NCI-H2227 (cell line): ENCODE data around the gene FGD3.
"Not testable (repeated sequence)": the region's sequence is repeated elsewhere in the genome, so short reads cannot be mapped to it uniquely, and the experiment has no call there.

Source experiments
- DNase-seq: peaks from one replicate; lab custom pipeline; 2025; ENCODE audit not compliant: unreplicated experiment; lab: John Stamatoyannopoulos, UW

The FGD3 gene

DNA sequence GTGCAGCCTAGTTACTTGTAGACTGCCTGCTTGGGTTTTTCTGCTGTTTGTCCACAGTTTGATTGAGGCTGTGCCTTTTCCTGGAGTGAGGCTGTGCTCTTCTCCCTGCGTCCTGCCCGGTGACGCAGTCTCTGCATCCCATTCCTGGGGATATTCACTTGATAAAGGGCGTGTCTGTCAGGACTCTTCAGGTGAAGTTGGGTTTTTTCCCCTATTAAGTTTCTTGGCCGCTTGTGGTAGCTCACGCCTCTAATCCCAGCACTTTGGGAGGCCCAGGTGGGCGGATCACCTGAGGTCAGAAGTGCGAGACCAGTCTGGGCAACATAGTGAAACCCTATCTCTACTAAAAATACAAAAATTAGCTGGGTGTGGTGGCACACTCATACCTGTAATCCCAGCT is 61.1 kb downstream of the FGD3 start:
- no peak for DNase-seq

DNA sequence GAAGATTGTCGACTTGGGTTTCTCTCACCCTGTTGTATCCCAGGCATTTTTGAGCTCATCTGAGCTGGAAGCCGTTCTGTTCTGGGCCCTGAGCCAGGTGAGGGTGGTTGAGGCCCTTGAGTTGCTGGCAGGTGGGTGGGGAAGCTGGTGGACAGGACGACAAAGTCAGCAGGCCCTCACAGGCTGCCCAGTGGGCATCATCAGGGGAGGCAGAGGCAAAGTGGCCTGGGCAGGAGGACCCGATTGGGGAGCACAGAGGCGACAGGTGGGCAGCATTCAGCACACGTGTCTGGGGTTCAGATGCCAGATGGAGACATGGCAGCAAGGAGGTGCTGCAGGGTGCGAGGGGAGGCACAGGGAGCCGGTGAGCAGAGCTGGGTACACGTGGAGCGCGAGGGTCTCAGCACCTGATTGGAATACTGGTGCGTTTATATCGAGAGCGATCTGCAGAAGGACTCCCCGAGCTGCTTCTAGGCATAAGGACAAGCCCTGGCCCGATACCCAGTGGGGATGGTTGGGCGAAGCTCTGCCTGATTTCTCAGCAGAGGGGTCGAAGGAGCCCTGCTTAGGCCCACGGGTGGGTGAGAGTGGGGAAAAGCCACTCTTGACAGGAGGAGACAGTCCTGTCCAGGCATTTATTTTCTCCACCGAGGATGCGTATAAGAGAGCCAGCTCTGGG is 62.2 kb downstream of the FGD3 start:
- DNase-seq: no peak

- no peak for DNase-seq
These were observed 62.7 kb downstream of the FGD3 start for GRCh38 chr9:93010056-93010455.

DNA sequence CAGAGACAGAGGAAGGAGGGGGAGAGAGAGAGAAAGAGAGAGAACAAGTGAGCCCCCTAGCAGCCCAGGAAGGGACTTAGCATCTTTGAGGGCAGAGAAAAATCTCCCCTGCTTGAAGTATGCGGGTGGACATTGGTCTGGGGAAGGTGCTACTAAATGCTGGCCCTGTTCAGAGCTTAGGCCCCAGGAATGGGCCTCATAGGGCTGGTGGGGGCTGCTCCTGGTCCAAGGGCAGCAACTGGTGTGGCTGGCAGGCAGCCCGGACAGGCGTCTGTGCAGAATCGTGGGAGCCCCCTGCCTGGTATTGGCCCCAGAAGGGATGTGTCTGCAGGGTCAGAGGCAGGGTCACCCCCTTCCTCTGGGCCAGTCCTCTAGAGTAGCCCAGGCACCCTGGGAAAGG is 63.4 kb downstream of the FGD3 start:
- DNase-seq: no peak

DNA sequence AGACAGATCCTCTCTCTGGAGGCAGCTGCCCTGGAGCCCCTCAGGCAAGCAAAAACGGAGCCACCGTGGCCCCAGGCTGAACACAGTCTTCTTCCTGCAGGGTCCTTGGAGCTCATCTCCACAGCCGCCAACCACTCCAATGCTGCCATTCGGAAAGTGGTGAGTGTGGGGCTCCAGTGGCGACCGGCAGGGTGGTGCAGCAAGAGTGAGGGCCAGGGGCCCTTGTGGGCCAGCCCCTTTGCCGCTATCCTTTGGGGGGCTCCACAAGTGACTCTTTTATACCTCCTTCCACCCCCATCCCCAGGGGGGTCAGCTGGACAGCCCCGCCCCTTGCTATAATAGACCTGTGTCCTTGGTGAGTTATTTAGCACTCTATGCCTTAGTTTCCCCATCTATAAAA is 63.8 kb downstream of the FGD3 start:
- DNase-seq: no peak

GRCh38 chr9:93012963-93013855 is 65.9 kb downstream of the FGD3 start:
- no peak for DNase-seq

- no peak for DNase-seq
These were observed 66.7 kb downstream of the FGD3 start for GRCh38 chr9:93013856-93014582.

DNA sequence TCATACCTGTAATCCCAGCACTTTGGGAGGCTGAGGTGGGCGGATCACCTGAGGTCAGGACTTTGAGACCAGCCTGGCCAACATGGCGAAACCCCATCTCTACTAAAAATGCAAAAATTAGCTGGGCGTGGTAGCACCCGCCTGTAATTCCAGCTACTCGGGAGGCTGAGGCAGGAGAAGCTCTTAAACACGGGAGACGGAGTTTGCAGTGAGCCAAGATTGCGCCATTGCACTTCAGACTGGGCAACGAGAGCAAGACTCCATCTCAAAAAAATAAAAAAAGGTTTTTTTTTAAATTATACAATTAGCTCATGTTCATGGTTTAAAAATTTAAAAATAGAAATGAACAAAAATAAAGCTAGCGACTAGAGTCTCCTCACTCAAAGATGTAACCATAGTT is 67.9 kb downstream of the FGD3 start:
- not testable (repeated sequence) for DNase-seq

DNA sequence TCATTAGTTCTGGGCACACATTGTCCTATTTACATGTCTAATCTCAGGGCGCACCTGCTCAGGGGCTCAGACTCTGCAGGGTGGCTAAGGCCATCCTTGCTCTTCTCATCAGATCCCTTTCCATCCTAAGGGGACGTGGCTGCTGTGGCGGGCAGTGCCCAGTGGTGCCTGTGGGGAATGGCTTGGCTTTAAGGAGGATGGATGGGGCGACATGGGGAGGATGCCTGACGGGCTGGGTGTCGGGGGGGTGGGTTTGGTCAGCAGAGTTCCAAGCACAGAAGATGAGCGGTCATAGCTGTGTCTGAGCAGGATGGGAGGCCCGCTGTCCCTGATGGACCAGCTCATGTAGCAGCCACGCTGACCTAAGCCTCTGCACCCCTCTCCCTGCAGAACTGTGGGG is 70.3 kb downstream of the FGD3 start:
- no peak for DNase-seq

DNA sequence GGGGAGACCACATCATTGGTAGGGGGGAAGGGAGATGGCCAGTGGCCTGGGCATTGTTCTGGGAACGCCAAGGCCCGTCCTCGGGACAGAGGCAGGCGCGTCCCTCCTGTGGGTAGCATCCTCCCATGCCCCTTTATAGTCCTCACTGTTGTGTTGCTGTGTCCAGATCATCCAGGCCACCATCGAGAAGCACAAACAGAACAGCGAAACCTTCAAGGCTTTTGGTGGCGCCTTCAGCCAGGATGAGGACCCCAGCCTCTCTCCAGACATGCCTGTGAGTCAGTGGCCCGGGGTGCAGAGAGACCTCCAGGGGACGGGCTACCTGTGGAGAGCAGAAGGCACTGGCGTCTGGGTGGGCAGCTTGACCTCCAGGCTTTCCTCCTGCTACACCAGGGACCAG is 72.8 kb downstream of the FGD3 start:
- DNase-seq: no peak

DNA sequence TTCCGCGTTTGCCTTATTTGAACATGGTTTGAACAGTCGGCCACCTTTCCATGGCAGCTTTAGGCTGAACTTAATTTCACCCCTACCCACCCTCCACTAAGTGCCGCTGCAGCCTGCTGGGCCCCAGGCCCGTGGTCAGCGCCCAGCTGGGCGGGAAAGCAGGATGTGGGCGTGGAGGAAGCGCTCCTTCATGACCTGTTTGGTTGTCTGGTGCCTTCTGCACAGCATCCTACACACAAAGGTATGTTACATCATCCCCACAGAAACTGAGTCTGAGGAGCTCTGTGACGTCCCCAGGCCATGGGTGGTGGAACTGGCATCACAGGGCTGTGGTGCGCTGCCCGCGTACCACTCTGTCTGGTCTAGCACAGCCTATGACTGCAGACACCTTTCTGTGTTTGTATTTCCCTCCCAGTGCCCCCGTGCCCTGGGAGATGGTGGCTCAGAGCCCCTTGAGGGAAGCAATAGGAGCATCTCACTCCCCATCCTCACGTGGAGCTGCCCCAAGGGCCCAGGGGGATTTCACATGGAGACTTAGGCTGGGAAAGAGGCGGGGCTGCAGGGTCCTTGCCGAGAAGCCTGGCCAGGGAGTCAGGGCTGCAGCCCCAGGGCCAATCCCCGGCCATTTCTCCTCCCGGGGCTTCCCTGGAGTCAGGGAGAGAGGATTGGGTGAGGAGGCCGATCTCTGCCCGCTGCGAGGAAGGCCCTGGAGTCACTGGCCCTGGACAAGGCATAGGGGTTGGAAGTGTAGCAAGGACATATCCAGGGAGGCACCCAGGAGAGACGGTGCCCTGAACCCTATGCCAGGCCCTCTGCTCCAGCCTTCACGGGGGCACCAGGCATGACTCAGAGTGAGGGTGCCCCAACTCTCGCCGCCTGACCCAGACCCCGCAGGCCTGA is 73.7 kb downstream of the FGD3 start:
- DNase-seq: no peak

DNA sequence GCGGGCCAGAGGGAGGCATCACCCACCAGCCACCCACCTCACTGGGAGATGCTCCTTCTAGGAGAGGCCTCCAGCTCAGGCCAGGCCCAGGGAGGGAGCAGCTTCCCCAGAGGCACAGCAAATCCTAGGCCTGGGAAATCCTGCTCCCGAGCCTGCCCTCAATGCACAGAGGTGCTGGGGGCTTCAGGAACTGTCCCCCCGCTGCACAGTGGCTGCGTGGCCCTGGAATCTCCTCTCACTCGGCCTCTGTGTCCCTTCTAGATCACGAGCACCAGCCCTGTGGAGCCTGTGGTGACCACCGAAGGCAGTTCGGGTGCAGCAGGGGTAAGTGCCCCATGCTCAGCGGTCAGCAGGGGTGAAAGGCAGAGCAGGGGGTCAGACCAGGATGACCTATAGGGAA is 74.7 kb downstream of the FGD3 start:
- no peak for DNase-seq

GRCh38 chr9:93022721-93023520 is 75.6 kb downstream of the FGD3 start:
- no peak for DNase-seq

DNA sequence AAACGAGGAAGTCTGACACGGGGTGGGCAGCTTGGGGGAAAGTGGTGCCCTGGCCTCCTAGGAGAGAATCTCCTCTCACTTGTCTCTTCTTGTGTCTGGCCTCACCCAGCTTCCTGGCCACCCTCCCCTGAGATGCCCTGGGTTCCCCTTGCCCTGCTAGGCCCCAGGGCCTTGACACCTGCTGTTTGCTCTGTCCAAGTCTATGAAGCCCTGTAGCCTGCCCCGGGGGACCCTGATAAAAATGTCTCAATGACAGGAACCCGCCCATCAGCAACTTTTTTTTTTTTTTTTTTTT is 76.1 kb downstream of the FGD3 start:
- no peak for DNase-seq

GRCh38 chr9:93024646-93024910 is 77.3 kb downstream of the FGD3 start:
- no peak for DNase-seq

DNA sequence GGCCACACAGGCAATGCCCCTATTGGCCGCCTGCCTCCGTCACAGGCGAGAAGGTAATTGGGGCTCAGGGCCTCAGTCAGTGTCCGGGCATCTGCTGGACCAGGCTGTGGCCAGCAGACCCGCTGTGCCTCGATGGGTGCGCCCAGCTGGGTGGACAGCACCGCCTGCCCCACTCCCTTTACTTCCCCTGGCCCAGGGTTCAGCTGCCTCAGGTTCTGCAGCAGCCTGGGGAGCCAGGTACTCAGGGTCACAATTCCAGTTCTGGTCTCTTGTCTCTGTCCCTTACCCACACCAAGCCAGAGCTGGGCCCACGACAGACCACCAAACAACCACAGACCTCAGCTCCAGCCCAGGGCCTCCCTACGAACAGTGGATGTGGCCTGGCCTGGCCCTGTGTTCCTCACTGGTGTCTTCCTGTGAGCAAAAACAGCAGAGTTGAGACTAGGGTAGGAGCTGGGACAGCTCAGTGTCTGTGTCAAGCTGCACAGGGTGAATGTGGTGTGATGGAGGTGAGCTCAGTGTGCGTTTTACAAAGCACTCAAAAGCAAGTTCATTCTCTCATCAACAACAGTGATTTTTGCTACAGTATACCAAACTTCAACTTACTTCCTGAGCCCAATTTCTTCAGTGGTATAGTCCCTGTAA is 77.8 kb downstream of the FGD3 start:
- no peak for DNase-seq

DNA sequence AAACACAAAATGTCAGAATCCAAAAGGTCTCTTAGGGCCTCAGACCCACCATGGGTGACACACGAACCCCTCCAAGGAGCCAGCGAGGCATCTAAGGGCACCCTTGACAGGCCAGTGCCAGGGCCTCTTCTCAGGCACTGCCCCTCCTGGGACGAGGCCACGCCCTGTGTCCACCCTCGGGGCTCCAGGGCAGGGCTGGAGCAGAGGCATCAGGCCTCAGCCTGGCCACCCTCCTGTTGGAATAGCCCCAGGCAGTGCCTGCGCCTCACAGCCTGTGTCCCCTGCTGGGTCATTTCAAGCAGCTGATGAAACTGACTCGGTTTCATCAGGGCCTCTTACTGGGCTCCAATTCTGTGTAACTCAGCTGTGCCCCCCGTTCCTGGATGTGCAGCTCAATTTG is 78.4 kb downstream of the FGD3 start:
- DNase-seq: no peak

GRCh38 chr9:93026640-93027039 is 79.3 kb downstream of the FGD3 start:
- DNase-seq: no peak

- no peak for DNase-seq
These were observed 80.4 kb downstream of the FGD3 start for GRCh38 chr9:93027750-93028149.

DNA sequence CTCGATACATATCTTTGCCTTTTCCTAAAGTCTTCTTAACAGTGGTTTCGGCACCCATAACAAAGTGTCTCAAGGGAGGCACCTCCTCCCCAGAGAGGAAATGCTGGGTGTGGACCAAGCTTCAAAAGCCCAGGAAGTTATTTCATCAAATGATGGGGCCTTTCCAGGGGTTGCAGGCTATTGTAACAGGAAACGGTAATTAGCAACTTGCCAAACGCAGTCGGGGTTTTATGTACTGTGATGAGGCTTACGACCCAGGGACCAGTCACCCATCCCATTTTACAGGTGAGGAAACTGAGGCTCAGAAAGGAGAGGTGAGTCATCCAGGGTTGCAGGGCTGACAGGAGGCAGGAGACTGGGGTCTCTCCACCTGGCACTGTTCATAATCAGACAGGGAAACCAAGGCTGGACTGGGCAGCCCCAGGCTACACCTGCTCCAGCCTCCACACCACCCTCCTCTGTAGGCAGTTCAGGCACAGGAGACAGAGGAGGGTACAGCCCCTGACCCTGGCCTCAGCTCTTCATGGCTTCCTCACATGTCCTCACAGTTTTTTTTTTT is 81.2 kb downstream of the FGD3 start:
- DNase-seq: no peak
